ENCODE results near the gene FAT1. TPM values are rescaled to one million over a fixed set of nuclear protein-coding genes. Genes with fewer than 3 reads are reported as not detected.

The FAT1 gene
- total RNA-seq, 2 experiments from 2014 or later = under 0.01 to 0.08 TPM

Other genes starting within 250 kb of the FAT1 start
- not detected in 2 replicates for gene MTNR1A, start 168.3 kb downstream of the FAT1 start, total RNA-seq (2014; rRNA removed; shearing (Covaris generic))
- not detected in 2 replicates for gene MTNR1A, start 168.3 kb downstream of the FAT1 start, total RNA-seq (2022)

Measured in OCI-LY7 (cell line).